Glutamatergic neuron (in vitro differentiated cells): Measurements from ENCODE around the gene LGMN. TPM values are rescaled to one million over a fixed set of nuclear protein-coding genes. Genes with fewer than 3 reads are reported as not detected.

Source experiments
- DNase-seq: peaks from one replicate; pipeline ENCODE4 v3.0.0; 2022
- H3K27ac Mint-ChIP-seq: one replicate; pipeline ENCODE4 v1.8.0; 2020; ENCODE audit warnings: mild to moderate bottlenecking, mixed read lengths, inconsistent platforms; ENCODE audit not compliant: unreplicated experiment
- H3K27me3 Mint-ChIP-seq: one replicate; pipeline ENCODE4 v1.8.0; 2020; ENCODE audit warnings: mild to moderate bottlenecking, moderate library complexity, mixed read lengths, inconsistent platforms; ENCODE audit not compliant: unreplicated experiment
- H3K36me3 Mint-ChIP-seq: one replicate; pipeline ENCODE4 v1.8.0; 2020; ENCODE audit warnings: mild to moderate bottlenecking, mixed read lengths, inconsistent platforms; ENCODE audit not compliant: unreplicated experiment
- H3K4me1 Mint-ChIP-seq: one replicate; pipeline ENCODE4 v1.8.0; 2020; ENCODE audit warnings: mild to moderate bottlenecking, low read depth, mixed read lengths, inconsistent platforms; ENCODE audit not compliant: unreplicated experiment
- H3K4me3 Mint-ChIP-seq: one replicate; pipeline ENCODE4 v1.8.0; 2020; ENCODE audit warnings: mild to moderate bottlenecking, mixed read lengths, inconsistent platforms; ENCODE audit not compliant: unreplicated experiment
- H3K9me3 Mint-ChIP-seq: one replicate; pipeline ENCODE4 v1.8.0; 2020; ENCODE audit warnings: mild to moderate bottlenecking, moderate library complexity, mixed read lengths, inconsistent platforms; ENCODE audit not compliant: unreplicated experiment
- CTCF ChIP-seq: fragments of 200-600 bp; sonication (generic); IDR thresholded peaks from one replicate; pipeline ENCODE4 v1.5.0; 2021; ENCODE audit not compliant: partially characterized antibody, unreplicated experiment
- total RNA-seq: library from RNA; stranded (reverse); fragmentation: NEBNext Ultra II Directional; extraction: Animal tissue kit (Norgen Biotek cat#: 25700); gene quantifications from one replicate; pipeline ENCODE4 v1.2.1, GENCODE V29; 2021; ENCODE audit not compliant: unreplicated experiment

The LGMN gene
- total RNA-seq, 1 donor from 2014 or later = 36.9 TPM

- no peak overlapping the region for H3K27ac Mint-ChIP-seq
- peaks cover 2% of the 10 kb centered on the region for H3K27me3 Mint-ChIP-seq
- peaks cover 3% of the 10 kb centered on the region for H3K36me3 Mint-ChIP-seq
- DNase-seq = no peak
- H3K4me1 Mint-ChIP-seq = peaks cover 8% of the 10 kb centered on the region
- no peak overlapping the region for H3K4me3 Mint-ChIP-seq
- H3K9me3 Mint-ChIP-seq = peaks cover 3% of the 10 kb centered on the region
- no peak for TF ChIP-seq CTCF
Observed at GRCh38 chr14:92744198-92744597, 4.2 kb downstream of the LGMN start.

- H3K36me3 Mint-ChIP-seq = no peaks in the 10 kb centered on the region
- no peak overlapping the region for H3K4me3 Mint-ChIP-seq
- no peaks in the 10 kb centered on the region for H3K9me3 Mint-ChIP-seq
- no peak overlapping the region for H3K27ac Mint-ChIP-seq
- H3K27me3 Mint-ChIP-seq = peaks cover 2% of the 10 kb centered on the region
- H3K4me1 Mint-ChIP-seq = no peaks in the 10 kb centered on the region
- no peak for DNase-seq
- no peak for TF ChIP-seq CTCF
Observed at GRCh38 chr14:92740440-92740839, 8.0 kb downstream of the LGMN start.

GRCh38 chr14:92737619-92738188 lies 10.7 kb downstream of the LGMN start:
- DNase-seq = no peak
- Mint-ChIP-seq H3K27ac (no peak overlapping the region), H3K4me3 (no peak overlapping the region), H3K4me1 (no peaks in the 10 kb centered on the region), H3K9me3 (no peaks in the 10 kb centered on the region), H3K36me3 (no peaks in the 10 kb centered on the region), H3K27me3 (peaks cover 2% of the 10 kb centered on the region)
- no peak for TF ChIP-seq CTCF

GRCh38 chr14:92737206-92737605 lies 11.2 kb downstream of the LGMN start:
- Mint-ChIP-seq H3K9me3 (no peaks in the 10 kb centered on the region), H3K4me3 (no peak overlapping the region), H3K36me3 (peaks cover 1% of the 10 kb centered on the region), H3K4me1 (no peaks in the 10 kb centered on the region), H3K27me3 (peaks cover 2% of the 10 kb centered on the region), H3K27ac (no peak overlapping the region)
- TF ChIP-seq CTCF = no peak
- DNase-seq = no peak

- H3K4me3 Mint-ChIP-seq = no peak overlapping the region
- peaks cover 2% of the 10 kb centered on the region for H3K27me3 Mint-ChIP-seq
- peaks cover 12% of the 10 kb centered on the region for H3K36me3 Mint-ChIP-seq
- TF ChIP-seq CTCF = no peak
- no peak overlapping the region for H3K27ac Mint-ChIP-seq
- H3K4me1 Mint-ChIP-seq = no peaks in the 10 kb centered on the region
- no peaks in the 10 kb centered on the region for H3K9me3 Mint-ChIP-seq
- no peak for DNase-seq
Observed at GRCh38 chr14:92735344-92735743, 13.1 kb downstream of the LGMN start.
